WI38 (cell line): ENCODE results near the gene PDGFD.

Source experiments
- H3K4me3 ChIP-seq: 2 replicates; pipeline ENCODE4 v1.5.1; 2011; ENCODE audit warnings: low read depth, mild to moderate bottlenecking, control low read depth, low read length
- TF ChIP-seq, protein P1 (sequence below): IDR thresholded peaks from 2 replicates; pipeline ENCODE4 v1.5.1; 2012; ENCODE audit warnings: low read depth, mild to moderate bottlenecking, control low read depth, low read length

The PDGFD gene

GRCh38 chr11:104003491-104003890, 160.5 kb downstream of the PDGFD start:
- TF ChIP-seq, protein P1, sequence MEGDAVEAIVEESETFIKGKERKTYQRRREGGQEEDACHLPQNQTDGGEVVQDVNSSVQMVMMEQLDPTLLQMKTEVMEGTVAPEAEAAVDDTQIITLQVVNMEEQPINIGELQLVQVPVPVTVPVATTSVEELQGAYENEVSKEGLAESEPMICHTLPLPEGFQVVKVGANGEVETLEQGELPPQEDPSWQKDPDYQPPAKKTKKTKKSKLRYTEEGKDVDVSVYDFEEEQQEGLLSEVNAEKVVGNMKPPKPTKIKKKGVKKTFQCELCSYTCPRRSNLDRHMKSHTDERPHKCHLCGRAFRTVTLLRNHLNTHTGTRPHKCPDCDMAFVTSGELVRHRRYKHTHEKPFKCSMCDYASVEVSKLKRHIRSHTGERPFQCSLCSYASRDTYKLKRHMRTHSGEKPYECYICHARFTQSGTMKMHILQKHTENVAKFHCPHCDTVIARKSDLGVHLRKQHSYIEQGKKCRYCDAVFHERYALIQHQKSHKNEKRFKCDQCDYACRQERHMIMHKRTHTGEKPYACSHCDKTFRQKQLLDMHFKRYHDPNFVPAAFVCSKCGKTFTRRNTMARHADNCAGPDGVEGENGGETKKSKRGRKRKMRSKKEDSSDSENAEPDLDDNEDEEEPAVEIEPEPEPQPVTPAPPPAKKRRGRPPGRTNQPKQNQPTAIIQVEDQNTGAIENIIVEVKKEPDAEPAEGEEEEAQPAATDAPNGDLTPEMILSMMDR, result no peak
- no peak overlapping the region for H3K4me3 ChIP-seq

DNA sequence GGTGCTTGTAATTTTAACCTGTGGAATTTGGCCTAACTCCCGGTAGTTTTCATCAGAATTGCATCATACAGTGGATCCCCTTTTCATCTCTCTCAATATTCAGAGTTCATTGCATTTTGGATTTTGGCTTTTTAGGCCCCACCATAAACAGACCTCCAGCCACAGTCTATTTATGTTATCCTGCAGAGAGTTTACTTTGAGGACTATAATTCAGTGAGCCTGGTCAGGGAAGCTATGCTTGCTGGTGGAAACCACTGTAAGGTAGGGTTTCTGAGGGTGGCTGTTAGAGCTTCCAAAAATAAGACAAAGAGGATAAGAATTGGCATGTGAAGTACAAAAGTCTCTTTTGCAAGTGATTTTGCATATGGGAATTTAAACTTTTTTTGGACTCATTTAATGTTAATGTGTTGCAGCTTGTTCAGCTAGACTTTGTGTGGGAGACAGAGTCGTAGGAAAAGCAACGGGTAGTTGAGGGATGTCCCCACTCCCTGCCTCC, 162.3 kb downstream of the PDGFD start:
- TF ChIP-seq, protein P1, result no peak
- H3K4me3 ChIP-seq, result no peak overlapping the region

DNA sequence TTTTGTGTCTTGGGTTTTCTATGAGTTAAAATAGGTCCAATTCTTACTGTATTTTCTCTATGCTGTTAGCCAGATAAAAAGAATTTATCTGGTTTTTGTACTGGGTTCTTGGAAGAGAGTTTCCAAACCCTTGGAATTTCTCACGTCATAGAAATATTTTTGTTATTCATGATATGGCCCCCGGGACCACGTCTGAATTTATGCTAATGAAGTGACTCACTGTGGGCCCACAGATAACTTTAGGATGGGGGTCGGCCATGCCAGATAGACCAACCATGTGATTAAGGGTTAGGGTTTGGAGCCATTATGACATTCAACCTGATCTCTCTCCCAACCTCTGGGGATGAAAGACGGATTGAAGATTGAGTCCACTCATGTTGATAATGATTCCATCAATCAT, 163.1 kb downstream of the PDGFD start:
- TF ChIP-seq, protein P1, result no peak
- H3K4me3 ChIP-seq, result no peak overlapping the region

GRCh38 chr11:103998826-103999508, 165.0 kb downstream of the PDGFD start:
- TF ChIP-seq, protein P1, result no peak
- no peak overlapping the region for H3K4me3 ChIP-seq

DNA sequence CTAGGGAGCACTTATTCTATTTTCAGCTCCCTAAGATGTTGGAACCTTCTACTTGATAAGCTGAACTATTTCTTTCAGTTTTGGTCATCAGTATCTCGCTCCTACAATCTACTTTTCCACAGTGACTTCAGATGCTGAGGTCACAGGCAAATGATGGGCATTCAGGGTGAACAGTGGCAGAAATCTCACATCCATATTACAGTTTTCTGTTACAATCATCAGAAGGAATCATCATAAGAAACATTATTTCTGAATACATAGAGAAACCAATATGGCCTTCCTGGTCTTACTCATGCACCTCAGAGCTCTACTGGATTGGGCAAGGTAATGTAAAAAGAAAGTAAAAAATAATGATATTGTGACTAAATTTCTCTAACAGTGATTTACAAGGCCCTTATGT, 166.9 kb downstream of the PDGFD start:
- no peak overlapping the region for H3K4me3 ChIP-seq
- TF ChIP-seq, protein P1, result no peak

DNA sequence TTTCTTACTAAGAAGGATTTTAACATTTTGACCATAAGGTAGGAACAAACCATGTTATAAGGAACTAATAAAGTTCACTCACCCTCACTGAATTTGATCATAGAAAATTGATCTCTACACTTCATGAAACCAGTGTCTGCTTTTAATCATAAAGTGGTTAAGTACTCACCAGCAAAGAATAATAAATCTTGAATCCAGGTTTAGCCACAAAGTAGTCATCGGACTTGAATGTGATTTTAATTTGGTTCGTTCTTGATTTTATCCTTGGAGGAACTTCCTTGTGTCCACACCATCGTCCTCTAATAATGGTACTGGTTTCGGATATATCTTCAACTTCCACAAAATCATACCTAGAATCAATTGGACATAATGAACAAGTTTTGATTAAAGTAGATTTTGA, 168.1 kb downstream of the PDGFD start:
- TF ChIP-seq, protein P1, result no peak
- no peak overlapping the region for H3K4me3 ChIP-seq

DNA sequence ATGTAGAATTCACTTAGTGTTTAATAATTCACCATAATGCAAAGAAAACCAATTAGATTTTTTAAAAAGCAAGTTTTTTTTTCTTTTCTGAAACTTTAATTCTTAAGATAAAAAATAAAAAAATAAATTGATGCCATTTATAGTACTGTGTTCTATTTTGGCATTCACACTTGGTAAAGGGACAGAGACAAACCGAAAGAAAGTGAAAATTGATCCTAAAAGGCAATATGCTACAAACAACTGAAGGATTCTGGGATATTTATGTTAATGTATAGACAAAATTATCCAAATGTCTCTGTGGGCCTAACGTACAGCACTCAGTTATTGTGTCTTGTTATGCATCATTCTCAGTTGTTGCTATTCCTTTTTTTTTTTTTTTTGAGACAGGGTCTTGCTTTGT, 169.4 kb downstream of the PDGFD start:
- no peak overlapping the region for H3K4me3 ChIP-seq
- TF ChIP-seq, protein P1, result no peak
